Neural cell (in vitro differentiated cells): ENCODE data around the gene MPDZ. TPM values are rescaled to one million over a fixed set of nuclear protein-coding genes. Genes with fewer than 3 reads are reported as not detected.

Source experiments
- H2AFZ ChIP-seq: fragments of 200-600, 300-800 bp; sonication (generic), shearing (Covaris generic); 2 replicates; pipeline ENCODE4 v1.6.0; 2014; ENCODE audit warnings: low read depth, mild to moderate bottlenecking, antibody characterized with exemption, low read length, moderate library complexity
- H3F3A ChIP-seq: fragments of 200-600 bp; shearing (Covaris generic); 2 replicates; pipeline ENCODE4 v1.6.1; 2016; ENCODE audit warnings: mild to moderate bottlenecking, moderate library complexity, mixed read lengths, antibody characterized with exemption, low read length; ENCODE audit not compliant: insufficient read depth, poor library complexity, severe bottlenecking
- H3K27ac ChIP-seq: fragments of 200-600, 300-800 bp; sonication (generic), shearing (Covaris generic); 2 replicates; pipeline ENCODE4 v1.5.1; 2014; ENCODE audit warnings: mild to moderate bottlenecking, low read length, moderate library complexity
- H3K27me3 ChIP-seq: fragments of 300-800, 200-600 bp; sonication (generic), shearing (Covaris generic); 2 replicates; pipeline ENCODE4 v1.6.0; 2014; ENCODE audit warnings: mild to moderate bottlenecking, low read depth, low read length, moderate library complexity; ENCODE audit not compliant: insufficient read depth
- H3K36me3 ChIP-seq: fragments of 300-800, 200-600 bp; sonication (generic), shearing (Covaris generic); 2 replicates; pipeline ENCODE4 v1.5.1; 2014; ENCODE audit warnings: mild to moderate bottlenecking, antibody characterized with exemption, low read length, moderate library complexity; ENCODE audit not compliant: insufficient read depth
- H3K4me2 ChIP-seq: fragments of 300-800, 200-600 bp; sonication (generic), shearing (Covaris generic); 2 replicates; pipeline ENCODE4 v1.6.0; 2014; ENCODE audit warnings: mild to moderate bottlenecking, low read length
- H3K4me3 ChIP-seq: fragments of 300-800, 200-600 bp; sonication (generic), shearing (Covaris generic); 2 replicates; pipeline ENCODE4 v1.5.1; 2014; ENCODE audit warnings: mild to moderate bottlenecking, low read length, moderate library complexity
- H3K79me2 ChIP-seq: fragments of 200-600 bp; shearing (Covaris generic); replicated peaks from 2 replicates; pipeline ENCODE4 v1.6.0; 2014; ENCODE audit warnings: mild to moderate bottlenecking, low read length, moderate library complexity; ENCODE audit not compliant: insufficient read depth
- H3K9ac ChIP-seq: fragments of 300-800, 200-600 bp; sonication (generic), shearing (Covaris generic); 2 replicates; pipeline ENCODE4 v1.6.1; 2016; ENCODE audit warnings: mild to moderate bottlenecking, low read length, mixed read lengths
- H3K9me2 ChIP-seq: fragments of 200-600 bp; shearing (Covaris generic); 2 replicates; pipeline ENCODE4 v1.6.1; 2016; ENCODE audit warnings: mild to moderate bottlenecking, low read length, mixed read lengths; ENCODE audit not compliant: insufficient read depth
- H3K9me3 ChIP-seq: fragments of 200-600, 300-800 bp; sonication (generic), shearing (Covaris generic); 2 replicates; pipeline ENCODE4 v1.6.1; 2016; ENCODE audit warnings: mild to moderate bottlenecking, mixed run types, low read length, moderate library complexity, mixed read lengths
- H4K20me1 ChIP-seq: fragments of 200-600 bp; shearing (Covaris generic); 2 replicates; pipeline ENCODE4 v1.6.1; 2016; ENCODE audit warnings: mild to moderate bottlenecking, mixed run types; ENCODE audit not compliant: insufficient read depth
- CTCF ChIP-seq: fragments of 450-650 bp; IDR thresholded peaks from 2 replicates; pipeline ENCODE4 v1.5.1; 2014; ENCODE audit warnings: antibody characterized with exemption, mild to moderate bottlenecking, moderate library complexity; ENCODE audit not compliant: poor library complexity, severe bottlenecking
- EP300 ChIP-seq: fragments of 450-650 bp; conservative IDR thresholded peaks from 2 replicates; pipeline ENCODE4 v1.6.1; 2014; ENCODE audit warnings: antibody characterized with exemption, mild to moderate bottlenecking, moderate library complexity; ENCODE audit not compliant: poor library complexity, severe bottlenecking
- EZH2 ChIP-seq: fragments of 200-600, 300-800 bp; shearing (Covaris generic), sonication (generic); IDR thresholded peaks from 2 replicates; pipeline ENCODE4 v1.6.1; 2014; ENCODE audit warnings: antibody characterized with exemption, low read length, borderline replicate concordance, mild to moderate bottlenecking; ENCODE audit not compliant: insufficient read depth, poor library complexity, severe bottlenecking
- MXI1 ChIP-seq: fragments of 450-650 bp; conservative IDR thresholded peaks from 2 replicates; pipeline ENCODE4 v1.6.1; 2014; ENCODE audit warnings: antibody characterized with exemption, mild to moderate bottlenecking; ENCODE audit not compliant: poor library complexity, severe bottlenecking
- POLR2AphosphoS5 ChIP-seq: IDR thresholded peaks from 2 replicates; pipeline ENCODE4 v1.6.1; 2012
- RAD21 ChIP-seq: fragments of 450-650 bp; conservative IDR thresholded peaks from 2 replicates; pipeline ENCODE4 v1.6.1; 2014; ENCODE audit warnings: antibody characterized with exemption, mild to moderate bottlenecking, moderate library complexity
- REST ChIP-seq: IDR thresholded peaks from 2 replicates; pipeline ENCODE4 v1.6.1; 2012; ENCODE audit warnings: borderline replicate concordance
- SMC3 ChIP-seq: fragments of 450-650 bp; conservative IDR thresholded peaks from 2 replicates; pipeline ENCODE4 v1.6.1; 2014; ENCODE audit warnings: antibody characterized with exemption, mild to moderate bottlenecking, moderate library complexity; ENCODE audit not compliant: poor library complexity
- TAF1 ChIP-seq: IDR thresholded peaks from 2 replicates; pipeline ENCODE4 v1.6.1; 2012; ENCODE audit warnings: low read depth
- polyA plus RNA-seq: library from polyadenylated mRNA; depleted of rRNA; stranded (reverse); fragments of >200 nt; gene quantifications from 2 replicates; pipeline ENCODE4 v1.2.3, GENCODE V29; 2014

Gene MPDZ
- polyA plus RNA-seq, 1 donor from 2014 or later = 13.1 TPM

- Histone ChIP-seq H3K27me3 (no peaks in the 10 kb centered on the region), H2AFZ (no peak overlapping the region), H3K9me2 (no peaks in the 10 kb centered on the region), H4K20me1 (no peaks in the 10 kb centered on the region), H3K4me2 (no peak overlapping the region), H3K27ac (no peak overlapping the region), H3K36me3 (no peaks in the 10 kb centered on the region), H3F3A (no peaks in the 10 kb centered on the region), H3K9me3 (no peaks in the 10 kb centered on the region), H3K4me3 (no peak overlapping the region), H3K79me2 (no peaks in the 10 kb centered on the region), H3K9ac (no peak overlapping the region)
- no peak for TF ChIP-seq EZH2
- no peak for TF ChIP-seq POLR2AphosphoS5
- no peak for TF ChIP-seq TAF1
- no peak for TF ChIP-seq EP300
- TF ChIP-seq MXI1 = no peak
- no peak for TF ChIP-seq SMC3
- no peak for TF ChIP-seq CTCF
- no peak for TF ChIP-seq REST
- no peak for TF ChIP-seq RAD21
These were observed 184.4 kb downstream of the MPDZ start for GRCh38 chr9:13095056-13095455.

GRCh38 chr9:13090628-13091027 lies 188.9 kb downstream of the MPDZ start:
- H2AFZ ChIP-seq = no peak overlapping the region
- no peaks in the 10 kb centered on the region for H3K9me3 ChIP-seq
- TF ChIP-seq RAD21 = no peak
- no peak for TF ChIP-seq POLR2AphosphoS5
- TF ChIP-seq SMC3 = no peak
- no peak for TF ChIP-seq EZH2
- no peak for TF ChIP-seq TAF1
- TF ChIP-seq REST = no peak
- TF ChIP-seq MXI1 = no peak
- TF ChIP-seq EP300 = no peak
- no peak for TF ChIP-seq CTCF
- H3K9ac ChIP-seq = no peak overlapping the region
- no peaks in the 10 kb centered on the region for H3K27me3 ChIP-seq
- H3K27ac ChIP-seq = no peak overlapping the region
- H3K4me2 ChIP-seq = no peak overlapping the region
- H3F3A ChIP-seq = no peaks in the 10 kb centered on the region
- H3K36me3 ChIP-seq = no peaks in the 10 kb centered on the region
- H3K79me2 ChIP-seq = no peaks in the 10 kb centered on the region
- no peaks in the 10 kb centered on the region for H4K20me1 ChIP-seq
- no peaks in the 10 kb centered on the region for H3K9me2 ChIP-seq
- no peak overlapping the region for H3K4me3 ChIP-seq
